ENCODE results near the gene PLA2G2C. TPM values are rescaled to one million over a fixed set of nuclear protein-coding genes. Genes with fewer than 3 reads are reported as not detected.

The PLA2G2C gene
- total and polyA plus RNA-seq, 2 experiments from 2014 or later, result not detected

DNA sequence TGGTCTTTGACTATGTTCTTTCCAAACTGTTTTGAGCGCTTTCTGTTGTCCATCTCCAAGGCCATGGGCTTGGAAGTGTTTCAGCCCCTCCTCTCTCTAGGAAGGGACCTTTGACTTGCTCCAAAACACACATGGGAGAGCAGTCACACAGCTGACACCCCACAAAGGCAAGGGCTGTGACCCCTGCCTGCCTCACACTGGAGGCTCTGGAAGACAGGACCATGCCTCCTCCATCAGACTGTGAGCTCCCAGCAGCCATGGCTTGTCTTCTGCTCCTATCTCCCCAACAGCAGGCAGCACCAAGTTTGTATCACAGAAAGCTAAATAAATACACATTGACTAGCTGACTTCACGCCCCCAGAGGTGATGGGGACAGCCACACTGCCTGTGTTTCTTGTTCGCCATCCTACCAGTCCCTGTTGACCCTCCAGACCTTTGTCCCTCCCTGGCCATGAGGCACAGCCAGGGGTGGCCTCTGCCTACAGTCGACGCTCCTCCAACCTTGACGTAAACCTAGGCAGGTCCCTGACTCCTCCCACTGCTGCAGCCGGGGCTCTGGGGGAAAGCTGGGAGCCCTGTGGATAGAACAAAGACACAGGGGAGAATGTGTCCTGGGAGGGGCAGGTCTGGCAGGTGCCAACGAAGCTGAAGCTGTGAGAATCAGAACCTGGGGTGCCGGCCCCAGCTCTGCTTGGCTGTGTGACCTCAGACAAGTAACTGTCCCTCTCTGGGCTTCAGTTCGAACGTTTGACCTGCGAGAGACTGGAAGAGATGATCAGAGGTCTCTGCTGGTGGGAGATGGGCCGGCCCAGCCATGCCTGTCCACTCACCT is 42.4 kb downstream of the PLA2G2C start:
- TF ChIP-seq ZNF331 (CRISPR knock-in tag; IDR thresholded peaks at IDR 0.05; ENCODE audit: low read depth) (no peak), STAT1 (IDR thresholded peaks at IDR 0.05; ENCODE audit: unreplicated experiment) (no peak), ZNF114 (CRISPR knock-in tag; IDR thresholded peaks at IDR 0.05) (no peak), NANOG (IDR thresholded peaks at IDR 0.05; ENCODE audit: borderline replicate concordance) (no peak), REST (IDR thresholded peaks at IDR 0.05; ENCODE audit: unreplicated experiment) (no peak), EZH2phosphoT487 (IDR thresholded peaks at IDR 0.05; ENCODE audit: unreplicated experiment) (no peak), POLR2AphosphoS5 (IDR thresholded peaks at IDR 0.05; ENCODE audit: low read depth) (no peak), CTCF (conservative IDR thresholded peaks at IDR 0.05; ENCODE audit: low read depth in 2 of 2) (no peak), EZH2 (IDR thresholded peaks at IDR 0.05; ENCODE audit: low read depth, unreplicated experiment) (no peak), CREB1 (CRISPR knock-in tag; IDR thresholded peaks at IDR 0.05; ENCODE audit: low read depth) (no peak), JUNB (IDR thresholded peaks at IDR 0.05; ENCODE audit: unreplicated experiment) (no peak), ETS1 (IDR thresholded peaks at IDR 0.05) (no peak)
- Histone ChIP-seq H4K20me1 (replicated peaks; ENCODE audit: insufficient read depth) (no peaks in the 10 kb centered on the region), H3K4me1 (ENCODE audit: insufficient read depth) (no peaks in the 10 kb centered on the region), H3K4me3 (no peak overlapping the region), H3F3A (replicated peaks; ENCODE audit: low read depth) (no peaks in the 10 kb centered on the region), H3K9me2 (ENCODE audit: insufficient read depth) (no peaks in the 10 kb centered on the region), H3K27ac (ENCODE audit: low read depth) (no peak overlapping the region), H3K4me2 (no peak overlapping the region), H2AFZ (no peak overlapping the region), H3K27me3 (ENCODE audit: insufficient read depth) (no peaks in the 10 kb centered on the region), H3K79me2 (replicated peaks; ENCODE audit: insufficient read depth) (no peaks in the 10 kb centered on the region), H3K36me3 (ENCODE audit: insufficient read depth) (no peaks in the 10 kb centered on the region)
- Mint-ChIP-seq H3K9me3 (peaks cover under 1% of the 10 kb centered on the region; the same call in 1 of the 3 replicates), H3K36me3 (ENCODE audit: low read depth) (no peaks in the 10 kb centered on the region; the same call in 2 of the 3 replicates), H3K4me1 (0 out of 3 replicates have a peak, but pooled peaks cover 2% of the 10 kb centered on the region), H3K27ac (no peak overlapping the region), H3K27me3 (ENCODE audit: insufficient read depth, low read depth, poor library complexity) (peaks cover 3% of the 10 kb centered on the region), H3K4me3 (no peak overlapping the region)
- ATAC-seq (no peak), DNase-seq (ENCODE audit: low spot score) (no peak)
